Kasumi-1 (cell line): ENCODE data around the gene MYH11.
"Not testable (repeated sequence)": the region's sequence is repeated elsewhere in the genome, so short reads cannot be mapped to it uniquely, and the experiment has no call there.

Experiments used
- DNase-seq, 2 experiments: peaks; one replicate each; lab custom pipeline; 2025; lab: John Stamatoyannopoulos, UW

MYH11 gene

GRCh38 chr16:15751940-15752339, 104.9 kb downstream of the MYH11 start:
- no peak for DNase-seq

DNA sequence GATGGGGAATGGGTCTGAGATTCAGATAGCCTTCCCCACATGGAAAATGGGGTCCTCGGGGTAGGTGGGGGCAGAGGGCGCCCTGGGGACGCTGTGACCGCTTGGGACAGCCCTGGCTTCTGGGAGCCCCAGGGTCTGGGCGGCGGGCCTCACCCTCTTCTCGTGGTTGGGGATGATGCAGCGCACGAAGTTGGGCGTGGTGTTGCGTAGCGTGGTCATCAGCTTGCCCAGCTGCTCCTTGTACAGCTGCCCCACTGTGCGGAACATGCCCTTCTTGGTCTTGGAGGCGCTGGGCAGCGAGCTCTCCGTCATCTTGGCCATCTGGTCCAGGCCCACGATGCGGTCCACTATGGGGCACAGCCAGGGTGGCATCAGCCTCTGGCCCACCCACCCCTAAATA, 106.8 kb downstream of the MYH11 start:
- no peak for DNase-seq

- no peak for DNase-seq
Measured at GRCh38 chr16:15749371-15749770, 107.5 kb downstream of the MYH11 start.

GRCh38 chr16:15748654-15749053, 108.2 kb downstream of the MYH11 start:
- no peak for DNase-seq

DNA sequence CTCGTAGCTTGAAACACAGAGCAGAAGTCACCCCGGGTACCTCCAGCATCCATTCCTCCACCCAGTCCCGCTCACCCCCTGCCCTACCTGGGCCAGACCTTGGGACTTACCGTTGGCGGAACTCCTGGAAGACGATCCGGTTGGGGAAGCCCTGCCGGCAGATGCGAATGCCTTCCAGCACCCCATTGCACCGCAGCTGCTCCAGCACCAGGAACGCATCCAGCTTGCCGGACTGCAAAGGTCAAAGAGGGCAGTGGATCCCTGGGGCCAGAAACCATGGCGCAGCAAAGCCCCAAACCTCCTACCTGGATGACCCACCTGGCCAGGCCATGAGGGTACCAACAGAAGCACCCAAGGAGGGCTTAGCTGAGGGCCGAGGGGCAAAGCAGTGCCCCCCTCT, 108.9 kb downstream of the MYH11 start:
- DNase-seq = no peak

- DNase-seq = no peak
Measured at GRCh38 chr16:15746332-15746731, 110.5 kb downstream of the MYH11 start.

DNA sequence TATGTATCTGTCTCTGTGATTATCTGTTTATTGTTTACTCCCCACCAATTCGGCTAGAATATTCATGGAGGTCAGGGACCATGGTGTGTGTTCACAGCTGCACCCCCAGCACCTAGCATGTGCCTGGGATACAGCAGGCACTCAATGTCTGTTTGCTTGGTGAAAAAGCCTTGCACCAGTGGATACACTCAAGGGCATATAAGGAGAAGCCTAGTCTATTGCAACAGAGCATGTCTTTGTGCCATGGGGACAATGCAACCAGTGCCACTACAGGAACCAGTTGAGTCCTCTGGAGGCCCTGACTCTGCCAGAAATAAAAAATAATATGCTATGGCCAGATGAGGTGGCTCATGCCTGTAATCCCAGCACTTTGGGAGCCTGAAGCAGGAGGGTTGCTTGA, 113.2 kb downstream of the MYH11 start:
- no peak for DNase-seq

GRCh38 chr16:15742716-15743115, 114.1 kb downstream of the MYH11 start:
- DNase-seq = no peak

DNA sequence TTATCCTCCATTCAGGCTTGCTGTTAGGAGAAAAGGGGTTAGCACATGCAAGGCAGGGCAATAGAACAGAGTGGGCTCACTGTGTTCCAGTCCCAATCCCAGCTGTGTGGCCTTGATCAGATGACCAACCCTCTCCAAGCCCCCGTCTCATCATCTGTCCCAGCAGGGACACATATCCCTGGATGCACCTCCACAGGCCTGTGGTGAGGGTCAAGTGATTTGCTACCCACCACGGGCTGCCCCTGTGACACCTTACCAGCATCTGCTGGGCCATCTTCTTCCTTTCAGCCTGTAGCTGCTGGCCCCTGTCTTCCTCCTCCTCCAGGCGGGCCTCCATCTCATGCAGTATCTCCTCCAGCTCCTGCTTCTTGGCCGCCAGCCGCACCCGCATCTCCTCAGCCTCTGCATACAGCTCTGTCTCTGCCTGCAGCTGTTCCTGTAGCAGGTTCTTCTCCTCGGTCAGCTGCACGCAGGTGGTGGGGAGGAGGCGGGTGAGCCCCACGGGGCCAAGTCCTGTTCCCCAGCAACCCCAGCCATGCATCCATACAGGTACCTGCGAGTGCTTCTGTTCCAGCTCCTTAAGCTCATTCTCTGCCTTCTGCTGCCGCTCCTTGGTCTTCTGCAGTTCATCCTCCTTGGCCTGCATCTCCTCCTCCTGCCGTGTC, 115.5 kb downstream of the MYH11 start:
- DNase-seq = no peak

DNA sequence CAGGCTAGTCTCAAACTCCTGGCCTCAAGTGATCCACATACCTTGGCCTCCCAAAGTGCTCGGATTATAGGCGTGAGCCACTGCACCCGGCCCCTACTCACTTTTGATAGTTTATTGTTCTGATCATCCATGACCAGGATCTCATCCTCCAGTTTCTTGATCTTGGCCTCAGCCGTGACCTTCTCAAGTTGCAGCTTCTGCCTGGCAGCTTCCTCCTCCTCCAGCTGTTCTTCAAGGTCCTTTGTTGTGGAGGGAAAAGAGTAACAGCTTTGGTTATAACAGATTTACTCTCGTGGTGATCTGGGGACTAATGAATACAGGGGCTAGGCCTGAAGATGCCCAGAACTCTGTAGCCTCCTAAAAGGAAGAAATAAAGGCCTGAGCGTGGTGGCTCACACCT, 116.9 kb downstream of the MYH11 start:
- no peak for DNase-seq

DNA sequence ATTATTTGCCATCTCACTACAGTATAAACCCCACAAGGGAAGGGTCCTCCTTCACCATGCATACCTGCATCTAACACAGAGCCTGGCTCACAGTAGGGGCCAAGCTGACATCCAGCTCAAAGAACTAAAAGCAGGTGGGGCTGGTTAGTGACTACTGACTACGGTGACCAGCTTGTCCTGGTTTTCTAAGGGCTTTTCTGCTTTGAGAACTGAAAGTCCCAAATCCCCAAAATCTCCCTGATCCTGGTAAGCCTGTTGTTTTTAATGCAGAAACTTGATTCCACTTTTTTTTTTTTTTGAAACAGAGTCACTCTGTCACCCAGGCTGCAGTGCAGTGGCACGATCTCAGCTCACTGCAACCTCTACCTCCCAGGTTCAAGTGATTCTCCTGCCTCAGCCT, 117.4 kb downstream of the MYH11 start:
- no peak for DNase-seq

GRCh38 chr16:15737140-15737644, 119.6 kb downstream of the MYH11 start:
- no peak for DNase-seq

DNA sequence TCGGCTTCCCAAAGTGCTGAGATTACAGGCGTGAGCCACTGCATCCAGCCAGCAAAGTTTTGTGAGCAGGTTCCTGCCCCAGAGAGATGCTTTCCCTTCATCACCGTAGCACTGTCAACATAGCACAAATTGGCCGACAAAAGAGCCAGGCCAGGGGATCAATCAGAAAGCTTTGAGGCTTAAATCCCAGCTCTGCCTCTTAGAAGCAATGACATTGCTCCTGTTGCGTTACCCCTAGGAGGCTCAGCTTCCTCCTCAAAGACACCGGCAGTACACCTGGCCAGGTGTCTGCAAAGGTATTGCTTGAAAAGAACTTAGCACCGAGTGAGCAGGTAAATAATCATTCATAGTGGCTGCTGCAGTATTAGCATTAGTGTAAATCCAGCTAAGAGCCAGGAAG, 120.3 kb downstream of the MYH11 start:
- DNase-seq = no peak

- DNase-seq = no peak
Measured at GRCh38 chr16:15735610-15736009, 121.2 kb downstream of the MYH11 start.

- no peak for DNase-seq
Measured at GRCh38 chr16:15732416-15732815, 124.4 kb downstream of the MYH11 start.

DNA sequence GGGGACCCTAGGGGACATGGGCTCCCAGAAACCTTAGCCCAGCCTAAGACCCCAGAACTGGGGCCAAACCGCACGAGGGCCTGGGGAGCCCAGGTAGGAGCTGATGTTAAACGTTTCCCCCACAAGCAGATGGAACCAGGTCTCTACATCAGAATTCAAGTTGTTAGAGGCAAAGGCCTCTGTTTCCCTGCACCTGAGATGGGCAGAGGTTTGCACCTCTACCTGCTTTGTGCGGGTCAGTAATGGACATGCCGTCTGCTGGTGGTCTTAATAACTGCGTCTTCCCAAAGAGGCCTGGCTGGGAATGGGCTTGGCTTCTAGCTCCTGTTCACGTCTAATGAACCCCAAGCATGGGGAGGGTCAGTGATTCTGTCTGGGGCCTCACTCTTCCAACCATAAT, 127.7 kb downstream of the MYH11 start:
- DNase-seq = no peak

GRCh38 chr16:15727697-15728096, 129.1 kb downstream of the MYH11 start:
- not testable (repeated sequence) for DNase-seq

GRCh38 chr16:15726715-15727114, 130.1 kb downstream of the MYH11 start:
- no peak for DNase-seq

DNA sequence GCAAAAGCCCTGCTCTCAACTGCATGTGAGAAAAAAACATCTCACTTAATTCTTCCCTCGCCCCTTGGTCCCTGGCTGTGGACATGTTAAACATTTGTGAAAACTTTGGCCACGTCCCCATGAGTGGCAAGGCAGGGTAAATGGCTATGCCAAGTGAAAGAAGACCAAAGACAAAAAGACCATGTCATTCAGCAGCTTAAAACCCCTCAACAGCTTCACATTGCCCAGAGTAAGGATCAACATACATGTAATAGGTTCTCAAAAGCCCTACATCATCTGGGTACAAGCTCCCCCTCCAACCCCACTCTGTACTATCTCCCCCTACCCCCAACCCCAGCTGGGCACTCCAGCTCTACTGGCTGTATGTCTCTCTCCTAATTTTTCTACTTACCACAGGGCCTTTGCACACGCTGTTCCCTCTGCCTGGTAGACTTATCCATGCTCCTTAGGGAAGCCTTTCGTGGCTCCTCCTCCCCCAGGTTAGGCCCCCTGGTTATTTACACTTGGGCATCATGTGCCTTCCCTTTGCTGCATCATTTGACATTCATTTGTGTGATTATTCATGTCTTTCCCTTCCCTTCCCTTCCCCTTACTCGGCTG, 131.1 kb downstream of the MYH11 start:
- no peak for DNase-seq

GRCh38 chr16:15723808-15724207, 133.0 kb downstream of the MYH11 start:
- no peak for DNase-seq

GRCh38 chr16:15721018-15721417, 135.8 kb downstream of the MYH11 start:
- DNase-seq = no peak

- no peak for DNase-seq
Measured at GRCh38 chr16:15716694-15717447, 140.0 kb downstream of the MYH11 start.

DNA sequence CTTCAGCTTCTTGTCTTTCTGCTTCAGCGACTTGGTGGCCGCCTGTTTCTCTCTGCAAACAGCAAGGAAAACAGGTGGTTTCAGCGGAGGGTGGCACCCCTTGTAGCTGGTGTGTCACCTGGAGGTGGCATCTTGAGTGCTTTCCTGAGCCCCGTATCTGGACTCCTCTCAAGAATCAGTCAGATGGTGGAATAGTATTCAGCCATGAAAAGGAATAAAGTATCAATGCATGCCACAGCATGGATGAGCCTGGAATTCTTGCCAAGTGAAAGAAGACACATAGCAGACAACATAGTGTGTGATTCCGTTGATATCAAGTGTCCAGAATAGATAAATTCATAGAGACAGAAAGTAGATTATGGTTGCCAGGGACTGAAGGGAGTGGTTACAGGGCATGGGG, 141.6 kb downstream of the MYH11 start:
- DNase-seq = no peak
